H1 (cell line): ENCODE results near the gene ZBTB20. TPM values are rescaled to one million over a fixed set of nuclear protein-coding genes. Genes with fewer than 3 reads are reported as not detected.
A peak's percentile ranks its signal among the peaks of the same experiment; 100 is the strongest.

ENCODE experiments used
- CTCF ChIA-PET: fragments of 300-600 bp; sonication (Branson Sonifier 250); formaldehyde crosslinking; loops from one replicate; lab custom pipeline; 2021; ENCODE audit not compliant: partially characterized antibody; lab: Charles Lee
- POLR2A ChIA-PET: fragments of 300-600 bp; sonication (Branson Sonifier 250); formaldehyde crosslinking; loops from one replicate; lab custom pipeline; 2021; ENCODE audit warnings: inconsistent platforms; ENCODE audit not compliant: partially characterized antibody; lab: Charles Lee
- DNase-seq, 2 experiments: peaks; one replicate each; pipeline versions ENCODE4 v3.0.0 to v3.0.0-alpha.2; 2010 to 2022; ENCODE audit warnings: low spot score in 2 of 2, low read depth in 1 of 2, mixed read lengths in 1 of 2
- FAIRE-seq: peaks from 2 replicates; lab custom pipeline; 2011; peaks lifted over from hg19 to GRCh38; lab: Jason Lieb, UNC
- H2AFZ ChIP-seq: 2 replicates; pipeline ENCODE4 v1.8.1; 2012; ENCODE audit warnings: low read length, inconsistent platforms
- H2AK5ac ChIP-seq: 2 replicates; pipeline ENCODE4 v1.6.1; 2013; ENCODE audit warnings: low read depth, low read length
- H2BK120ac ChIP-seq: replicated peaks from 2 replicates; pipeline ENCODE3; 2013; ENCODE audit warnings: low read depth, low read length, inconsistent platforms
- H2BK12ac ChIP-seq: 2 replicates; pipeline ENCODE4 v1.6.1; 2013; ENCODE audit warnings: low read depth, low read length
- H2BK15ac ChIP-seq: 2 replicates; pipeline ENCODE4 v1.6.1; 2013; ENCODE audit warnings: low read length
- H2BK20ac ChIP-seq: 2 replicates; pipeline ENCODE4 v1.6.1; 2013; ENCODE audit warnings: low read length
- H2BK5ac ChIP-seq: 2 replicates; pipeline ENCODE4 v1.6.1; 2013; ENCODE audit warnings: low read depth, low read length
- H3K14ac ChIP-seq: 2 replicates; pipeline ENCODE4 v1.6.1; 2013; ENCODE audit warnings: inconsistent platforms; ENCODE audit not compliant: insufficient read length
- H3K18ac ChIP-seq: 2 replicates; pipeline ENCODE4 v1.6.1; 2013; ENCODE audit warnings: low read length; ENCODE audit errors: extremely low read depth
- H3K23ac ChIP-seq: 2 replicates; pipeline ENCODE4 v1.6.1; 2013; ENCODE audit warnings: inconsistent platforms; ENCODE audit not compliant: insufficient read length
- H3K23me2 ChIP-seq: 2 replicates; pipeline ENCODE4 v1.6.1; 2013; ENCODE audit warnings: low read depth, low read length
- H3K27ac ChIP-seq: 2 replicates; pipeline ENCODE4 v1.6.1; 2011; ENCODE audit warnings: low read depth, low read length, inconsistent platforms
- H3K27me3 ChIP-seq, 4 experiments: replicated peaks in 1 of 4; 1 replicate in 1 of 4; 2 replicates in 3 of 4; pipeline versions ENCODE4 v1.6.1 to v1.8.1; 2011 to 2013; ENCODE audit warnings: low read length in 3 of 4, mild to moderate bottlenecking in 3 of 4, inconsistent platforms in 2 of 4, mixed read lengths in 2 of 4, moderate library complexity in 1 of 4; ENCODE audit not compliant: control insufficient read depth in 3 of 4, insufficient read depth in 3 of 4; ENCODE audit errors: extremely low read depth in 1 of 4
- H3K36me3 ChIP-seq, 4 experiments: 2 replicates each; pipeline versions ENCODE4 v1.6.1 to v1.8.1; 2011 to 2013; ENCODE audit warnings: mild to moderate bottlenecking in 4 of 4, low read length in 3 of 4, moderate library complexity in 2 of 4, control low read depth in 1 of 4, inconsistent platforms in 1 of 4; ENCODE audit not compliant: insufficient read depth in 4 of 4, control insufficient read depth in 2 of 4
- H3K4ac ChIP-seq: replicated peaks from 2 replicates; pipeline ENCODE3; 2013; ENCODE audit warnings: low read length, low read depth, mixed read lengths, inconsistent platforms; ENCODE audit not compliant: insufficient read length
- H3K4me1 ChIP-seq, 4 experiments: replicated peaks in 1 of 4; 1 replicate in 1 of 4; 2 replicates in 3 of 4; pipeline versions ENCODE4 v1.6.1 to v1.8.1; 2011 to 2013; ENCODE audit warnings: low read length in 3 of 4, inconsistent platforms in 2 of 4, mixed read lengths in 1 of 4; ENCODE audit not compliant: insufficient read depth in 4 of 4, control insufficient read depth in 3 of 4
- H3K4me2 ChIP-seq, 2 experiments: 2 replicates each; pipeline versions ENCODE4 v1.6.1 to v1.8.1; 2011 to 2013; ENCODE audit warnings: low read depth in 2 of 2, low read length in 2 of 2, control low read depth in 1 of 2, inconsistent platforms in 1 of 2, mild to moderate bottlenecking in 1 of 2; ENCODE audit not compliant: insufficient read depth in 1 of 2
- H3K4me3 ChIP-seq, 4 experiments: fragments of 200-600, 300-600 bp in 1 of 4; sonication (generic), shearing (Covaris generic), sonication (Bioruptor Twin) in 1 of 4; 2 replicates each; pipeline versions ENCODE4 v1.5.1 to v1.8.1; 2011 to 2016; ENCODE audit warnings: low read length in 4 of 4, low read depth in 3 of 4, control low read depth in 2 of 4, inconsistent platforms in 2 of 4, mild to moderate bottlenecking in 2 of 4, mixed read lengths in 1 of 4, moderate library complexity in 1 of 4; ENCODE audit not compliant: insufficient read depth in 2 of 4; ENCODE audit errors: extremely low read depth in 1 of 4
- H3K56ac ChIP-seq: replicated peaks from 2 replicates; pipeline ENCODE3; 2013; ENCODE audit warnings: low read depth, mild to moderate bottlenecking, mixed read lengths, low read length, inconsistent platforms; ENCODE audit not compliant: insufficient read length
- H3K79me1 ChIP-seq: 2 replicates; pipeline ENCODE4 v1.6.1; 2013; ENCODE audit warnings: low read depth, low read length, control low read depth
- H3K79me2 ChIP-seq, 2 experiments: 2 replicates each; pipeline versions ENCODE4 v1.6.1 to v1.8.1; 2012 to 2013; ENCODE audit warnings: low read length in 2 of 2, mild to moderate bottlenecking in 2 of 2, inconsistent platforms in 1 of 2; ENCODE audit not compliant: insufficient read depth in 2 of 2, control insufficient read depth in 1 of 2
- H3K9ac ChIP-seq, 4 experiments: replicated peaks in 1 of 4; 1 replicate in 1 of 4; 2 replicates in 3 of 4; pipeline versions ENCODE4 v1.6.1 to v1.8.1; 2011 to 2013; ENCODE audit warnings: low read depth in 3 of 4, low read length in 3 of 4, control low read depth in 2 of 4, mild to moderate bottlenecking in 2 of 4, moderate library complexity in 2 of 4, inconsistent platforms in 1 of 4; ENCODE audit errors: extremely low read depth in 1 of 4
- H3K9me3 ChIP-seq, 2 experiments: 2 replicates each; pipeline versions ENCODE4 v1.6.1 to v1.8.1; 2012 to 2013; ENCODE audit warnings: mild to moderate bottlenecking in 2 of 2, moderate library complexity in 2 of 2, control low read depth in 1 of 2, inconsistent platforms in 1 of 2, low read depth in 1 of 2, low read length in 1 of 2, mixed read lengths in 1 of 2; ENCODE audit not compliant: insufficient read depth in 2 of 2
- H4K20me1 ChIP-seq, 2 experiments: replicated peaks in 1 of 2; 2 replicates each; pipeline versions ENCODE3 to v1.8.1; 2011 to 2013; ENCODE audit warnings: inconsistent platforms in 2 of 2, low read length in 2 of 2, mild to moderate bottlenecking in 1 of 2; ENCODE audit not compliant: insufficient read depth in 2 of 2, control insufficient read depth in 1 of 2
- H4K5ac ChIP-seq: 2 replicates; pipeline ENCODE4 v1.6.1; 2013; ENCODE audit warnings: low read length, low read depth, mixed read lengths, inconsistent platforms; ENCODE audit not compliant: insufficient read length
- H4K8ac ChIP-seq: 2 replicates; pipeline ENCODE4 v1.8.0; 2013; ENCODE audit warnings: mild to moderate bottlenecking, moderate library complexity, low read length, inconsistent platforms; ENCODE audit not compliant: insufficient read depth; ENCODE audit errors: extremely low read depth
- H4K91ac ChIP-seq: replicated peaks from 2 replicates; pipeline ENCODE3; 2013; ENCODE audit warnings: low read length, mixed read lengths, inconsistent platforms; ENCODE audit not compliant: insufficient read length
- CREB1 ChIP-seq: IDR thresholded peaks from 2 replicates; pipeline ENCODE4 v1.6.1; 2012; ENCODE audit warnings: inconsistent platforms
- HDAC2 ChIP-seq, 2 experiments: fragments of 300-600 bp in 1 of 2; sonication (generic) in 1 of 2; IDR thresholded peaks; 2 replicates each; pipeline ENCODE4 v1.6.1; 2011 to 2012; ENCODE audit warnings: low read depth in 2 of 2, low read length in 2 of 2, mild to moderate bottlenecking in 2 of 2, moderate library complexity in 2 of 2, borderline replicate concordance in 1 of 2, inconsistent platforms in 1 of 2
- RAD21 ChIP-seq, 2 experiments: IDR thresholded peaks in 1 of 2; conservative IDR thresholded peaks in 1 of 2; 2 replicates each; pipeline ENCODE4 v1.6.1; 2011; ENCODE audit warnings: low read depth in 2 of 2, low read length in 2 of 2, improper control_type of control experiment in 1 of 2, inconsistent platforms in 1 of 2, mild to moderate bottlenecking in 1 of 2, moderate library complexity in 1 of 2
- TEAD4 ChIP-seq: IDR thresholded peaks from 2 replicates; pipeline ENCODE4 v1.6.1; 2012; ENCODE audit warnings: low read depth, low read length, inconsistent platforms, mixed read lengths
- WGBS, 2 experiments: shearing (Covaris generic) in 1 of 2; methylation state at CpG; one replicate each; pipeline versions ENCODE4 v1.1.6 to v1.1.7; 2013 to 2015; ENCODE audit warnings: low lambda C conversion rate in 2 of 2, mixed read lengths in 2 of 2, inconsistent platforms in 1 of 2, low coverage in 1 of 2, missing lambda C conversion rate in 1 of 2; ENCODE audit not compliant: insufficient replicate concordance in 2 of 2, insufficient coverage in 1 of 2, insufficient read length in 1 of 2; ENCODE audit errors: extremely low coverage in 1 of 2, missing lambda C conversion rate in 1 of 2; 5-methylcytosine and 5-hydroxymethylcytosine counted together
- polyA plus RNA-seq, 7 experiments: library from polyadenylated mRNA; depleted of rRNA in 3 of 7; stranded (reverse) in 5 of 7; unstranded in 2 of 7; fragments of >200 nt in 5 of 7; fragments of 200-250 nt in 2 of 7; gene quantifications; 1 replicate in 5 of 7; 2 replicates in 1 of 7; 4 replicates in 1 of 7; pipeline versions ENCODE4 v1.2.1 to v1.2.3, GENCODE V29; 2011 to 2013; ENCODE audit warnings: missing spikeins in 2 of 7, mixed read lengths in 2 of 7
- total RNA-seq: library from RNA; stranded (reverse); fragmentation: NEBNext Ultra II Directional; extraction: Animal tissue kit (Norgen Biotek cat#: 25700); gene quantifications from 2 replicates; pipeline ENCODE4 v1.2.1, GENCODE V29; 2021

Gene ZBTB20
- total and polyA plus RNA-seq, 2 of the 8 experiments (the other 6 are each of a cell fraction or from before 2014, with no cell fraction given) = 0.35 to 1.3 TPM

DNA sequence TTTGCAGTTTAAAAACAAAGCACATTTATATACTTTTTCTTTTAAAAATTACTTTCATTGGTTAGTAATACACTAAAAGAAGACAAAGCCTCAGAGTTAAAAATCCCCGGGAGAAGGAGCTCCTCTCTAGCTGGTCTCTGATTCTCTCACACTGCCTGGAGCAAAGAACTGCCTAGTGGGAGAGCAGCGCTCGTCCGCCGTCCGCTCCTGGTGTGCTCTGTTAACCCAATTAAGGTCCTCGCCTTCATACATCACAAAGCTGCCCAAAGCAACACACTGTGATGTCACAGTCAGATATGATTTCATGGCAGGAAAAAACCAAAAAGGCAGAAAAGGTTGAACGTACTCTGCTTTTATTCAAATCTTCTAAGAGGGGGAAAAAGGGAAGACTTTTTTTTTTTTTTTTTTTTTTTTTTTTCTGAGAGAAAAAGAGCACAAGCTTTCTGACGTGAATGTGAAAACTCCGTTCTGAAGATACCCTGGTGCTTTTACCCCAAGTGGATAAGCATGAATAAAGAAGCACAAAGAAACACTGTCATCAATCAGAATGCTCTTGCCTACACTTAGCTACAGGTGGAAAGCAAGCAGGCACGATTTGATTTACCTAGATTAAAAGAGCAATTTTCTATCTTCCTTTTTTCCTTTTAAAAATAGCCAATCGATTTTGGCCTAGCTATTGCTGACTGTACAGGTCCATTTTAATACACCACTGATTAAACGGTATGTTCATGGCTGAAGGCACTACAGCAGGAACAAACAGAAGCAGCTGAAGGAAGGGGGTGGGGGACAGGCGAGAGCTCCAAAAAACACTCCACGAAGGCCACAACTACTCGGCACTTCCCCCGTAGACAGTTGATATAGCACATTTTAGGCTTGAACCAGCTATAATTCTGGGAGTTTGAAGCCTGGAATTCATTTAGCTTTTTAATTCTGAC is 738.1 kb downstream of the ZBTB20 start:
- Histone ChIP-seq H2AFZ (no peak overlapping the region), H2AK5ac (no peak overlapping the region), H3K9me3 (no peaks in the 10 kb centered on the region), H3K79me2 (no peaks in the 10 kb centered on the region), H3K4me2 (peak overlapping the region in 1 of 2 experiments; percentile 35; a peak in 2 of 4 replicates), H2BK12ac (peak overlapping the region; percentile 88), H3K36me3 (no peaks in the 10 kb centered on the region), H3K4me3 (0 out of 8 replicates have a peak overlapping the region, but pooled peaks of 1 of the 4 experiments have one; percentile 2), H3K56ac (no peak overlapping the region), H3K23ac (no peak overlapping the region), H3K79me1 (no peaks in the 10 kb centered on the region), H2BK15ac (peak overlapping the region; percentile 22; the same call in 1 of the 2 replicates), H2BK20ac (no peak overlapping the region), H3K9ac (no peak overlapping the region), H3K14ac (no peak overlapping the region), H3K4ac (no peak overlapping the region), H4K20me1 (no peaks in the 10 kb centered on the region), H3K27me3 (no peaks in the 10 kb centered on the region), H3K27ac (no peak overlapping the region), H3K18ac (no peak overlapping the region; the same call in 1 of the 2 replicates), H2BK5ac (no peak overlapping the region; the same call in 1 of the 2 replicates), H4K8ac (no peak overlapping the region), H4K91ac (no peak overlapping the region), H4K5ac (no peak overlapping the region), H3K4me1 (peaks cover 1 to 25% (median 15%) of the 10 kb centered on the region in 4 experiments; a peak in 5 of 7 replicates), H2BK120ac (no peak overlapping the region), H3K23me2 (no peaks in the 10 kb centered on the region)
- ChIA-PET POLR2A (interaction anchor here (1.2 kb wide), 1 partner anchor 10 kb away, joined by 4 read pairs; no protein-coding TSS in a partner anchor), CTCF (interaction anchor here (0.6 to 4.4 kb wide), 14 partner anchors 10 to 1007 kb away, joined by 3 to 39 read pairs (median 4); no protein-coding TSS in a partner anchor)
- WGBS, 2 experiments = 63% methylated on average over 17 of the region's 17 CpGs; no CpG with 5 or more reads in 1 of the 2 experiments
- TF ChIP-seq TEAD4 = no peak
- TF ChIP-seq CREB1 = peak; percentile 56; the same call in 1 of the 2 replicates
- no peak for TF ChIP-seq HDAC2 (IDR thresholded peaks at IDR 0.05; ENCODE audit: borderline replicate concordance in 1 of 2, low read depth in 2 of 2, low read length in 2 of 2)
- no peak for TF ChIP-seq RAD21 (IDR thresholded peaks at IDR 0.05 in 1 of 2, conservative IDR thresholded peaks at IDR 0.05 in 1 of 2; ENCODE audit: low read depth in 2 of 2, low read length in 2 of 2)
- FAIRE-seq (no peak), DNase-seq (no peak)
